HG03196 (cell line): Measurements from ENCODE around the gene DOCK3.
"Not testable (repeated sequence)": the region's sequence is repeated elsewhere in the genome, so short reads cannot be mapped to it uniquely, and the experiment has no call there.

Experiments
- ATAC-seq: cut with Tn5 transposase; IDR thresholded peaks from one replicate; pipeline ENCODE4 v1.9.1; 2021; ENCODE audit not compliant: unreplicated experiment

DOCK3 gene

GRCh38 chr3:50873376-50874157, 198.8 kb downstream of the DOCK3 start:
- no peak for ATAC-seq

- not testable (repeated sequence) for ATAC-seq
These were observed 200.1 kb downstream of the DOCK3 start for GRCh38 chr3:50874876-50875275.

GRCh38 chr3:50876947-50877346, 202.2 kb downstream of the DOCK3 start:
- no peak for ATAC-seq

- ATAC-seq: not testable (repeated sequence)
These were observed 208.0 kb downstream of the DOCK3 start for GRCh38 chr3:50882733-50883132.

GRCh38 chr3:50883755-50884154, 209.0 kb downstream of the DOCK3 start:
- ATAC-seq: no peak

GRCh38 chr3:50885070-50885850, 210.5 kb downstream of the DOCK3 start:
- ATAC-seq: no peak

- ATAC-seq: no peak
These were observed 216.1 kb downstream of the DOCK3 start for GRCh38 chr3:50890688-50891344.

GRCh38 chr3:50901097-50901496, 226.4 kb downstream of the DOCK3 start:
- not testable (repeated sequence) for ATAC-seq

- ATAC-seq: no peak
These were observed 238.0 kb downstream of the DOCK3 start for GRCh38 chr3:50912746-50913145.

GRCh38 chr3:50913260-50913659, 238.5 kb downstream of the DOCK3 start:
- ATAC-seq: no peak

GRCh38 chr3:50922071-50922470, 247.3 kb downstream of the DOCK3 start:
- ATAC-seq: not testable (repeated sequence)

- no peak for ATAC-seq
These were observed 249.2 kb downstream of the DOCK3 start for GRCh38 chr3:50923955-50924354.

- ATAC-seq: no peak
These were observed 249.9 kb downstream of the DOCK3 start for GRCh38 chr3:50924638-50925037.

- ATAC-seq: no peak
These were observed 252.1 kb downstream of the DOCK3 start for GRCh38 chr3:50926868-50927267.

- no peak for ATAC-seq
These were observed 255.9 kb downstream of the DOCK3 start for GRCh38 chr3:50930371-50931208.

- not testable (repeated sequence) for ATAC-seq
These were observed 258.2 kb downstream of the DOCK3 start for GRCh38 chr3:50932918-50933317.

- no peak for ATAC-seq
These were observed 261.7 kb downstream of the DOCK3 start for GRCh38 chr3:50936389-50936788.

- ATAC-seq: no peak
These were observed 272.7 kb downstream of the DOCK3 start for GRCh38 chr3:50947419-50947818.

- no peak for ATAC-seq
These were observed 275.9 kb downstream of the DOCK3 start for GRCh38 chr3:50950591-50950990.

GRCh38 chr3:50953825-50954414, 279.2 kb downstream of the DOCK3 start:
- no peak for ATAC-seq
